Activated T-cell treated with anti-CD3 and anti-CD28 coated beads for 4 hours (primary cell): ENCODE measurements around the gene PCK1.

ENCODE experiments used
- DNase-seq: peaks from one replicate; pipeline ENCODE4 v3.0.0-alpha.2; 2020

Gene PCK1

DNA sequence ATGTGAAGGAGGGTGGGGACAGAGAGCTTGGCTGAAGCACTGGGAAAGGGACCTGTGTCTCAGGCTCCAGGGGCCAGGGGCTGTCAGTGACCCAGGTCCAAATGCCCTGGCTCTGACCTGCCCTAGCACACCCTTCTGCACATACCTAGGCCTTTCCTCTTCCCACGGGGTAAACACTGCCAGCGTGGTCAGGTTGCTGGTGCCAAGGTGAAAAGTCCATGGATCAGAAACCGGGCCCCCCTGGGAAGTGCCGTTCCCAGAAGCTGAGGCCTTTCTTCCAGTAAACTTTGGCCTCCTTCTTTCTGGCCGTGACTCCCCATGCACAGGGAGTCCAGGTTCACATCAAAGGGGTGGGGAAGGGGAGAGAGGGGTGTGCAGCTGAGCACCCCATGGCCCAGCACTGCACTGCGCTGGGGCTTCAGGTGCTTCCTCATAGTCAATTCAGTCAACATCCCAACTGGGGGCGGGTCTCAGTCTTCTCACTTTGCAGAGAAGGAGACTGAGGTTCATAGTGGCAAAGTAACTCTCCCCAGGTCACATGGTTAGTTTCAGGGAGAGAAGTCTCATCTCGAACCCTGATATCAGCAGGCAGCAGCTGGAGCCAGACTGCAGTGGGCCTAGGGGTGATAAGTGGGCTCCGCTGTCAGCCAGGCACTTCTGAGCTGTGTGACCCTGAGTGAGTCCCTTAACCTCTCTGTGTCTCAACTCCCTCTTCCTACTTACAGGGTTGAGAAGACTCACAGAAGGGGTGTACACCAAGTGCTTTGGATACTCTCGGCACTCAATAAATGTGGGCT, 17.0 kb downstream of the PCK1 start:
- no peak for DNase-seq

DNA sequence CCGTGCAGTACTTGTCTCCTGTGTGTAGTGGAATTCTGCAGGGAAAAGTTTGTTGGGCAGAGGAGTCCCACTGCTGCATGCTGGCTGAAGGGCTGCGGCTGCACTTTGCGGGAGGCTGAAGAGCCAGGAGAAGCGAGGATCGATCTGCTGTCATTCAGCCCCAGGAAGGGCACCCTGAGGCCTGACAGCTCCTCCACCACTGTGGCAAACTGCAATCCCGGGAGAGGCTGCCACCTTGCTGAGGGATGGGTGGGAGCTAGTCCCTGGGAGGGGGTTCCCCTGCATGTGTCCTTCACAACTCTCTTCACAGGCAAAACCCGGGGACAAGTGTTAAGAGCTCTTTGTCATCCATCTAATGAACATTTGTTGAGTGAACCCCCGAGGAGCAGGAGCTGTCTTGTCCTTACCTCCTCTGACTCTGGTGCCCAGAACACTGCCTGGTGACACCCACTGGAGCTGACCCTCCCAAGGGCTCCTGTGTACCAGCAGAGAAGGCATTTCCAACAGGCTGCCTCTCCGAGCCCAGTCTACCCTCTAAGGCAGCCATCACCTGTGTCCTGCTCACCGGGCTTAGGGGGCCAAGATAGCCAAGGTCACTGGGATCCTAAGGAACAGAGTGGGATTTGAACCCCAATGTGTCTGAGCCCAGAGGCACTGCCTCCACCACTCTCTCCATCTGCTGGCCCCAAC, 17.7 kb downstream of the PCK1 start:
- DNase-seq = no peak

DNA sequence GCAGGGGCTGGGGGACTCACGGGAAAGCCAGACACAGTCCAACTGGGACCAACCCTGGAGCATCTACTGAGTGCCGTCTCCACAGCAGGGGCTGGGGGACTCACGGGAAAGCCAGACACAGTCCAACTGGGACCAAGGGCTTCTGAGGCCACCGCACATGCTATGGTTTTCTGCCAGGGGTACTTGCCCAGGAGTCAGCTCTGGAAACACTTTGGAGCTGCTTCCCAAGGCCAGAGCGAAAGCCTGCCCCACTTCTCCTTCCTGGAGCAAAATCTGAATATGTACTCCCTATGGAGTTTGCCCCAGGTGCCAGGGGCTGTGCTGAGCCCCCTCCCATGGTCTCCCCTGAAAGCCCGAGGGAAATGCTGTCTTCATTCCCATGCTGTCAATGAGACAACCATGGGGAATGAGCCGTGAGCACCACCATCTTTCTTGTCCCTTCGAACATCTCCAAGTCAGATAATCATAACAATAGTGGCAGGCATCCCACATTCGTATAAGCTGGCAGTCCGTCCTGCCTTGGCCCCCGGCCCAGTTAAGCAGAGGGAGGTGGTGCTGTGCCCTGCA, 18.5 kb downstream of the PCK1 start:
- DNase-seq = no peak

DNA sequence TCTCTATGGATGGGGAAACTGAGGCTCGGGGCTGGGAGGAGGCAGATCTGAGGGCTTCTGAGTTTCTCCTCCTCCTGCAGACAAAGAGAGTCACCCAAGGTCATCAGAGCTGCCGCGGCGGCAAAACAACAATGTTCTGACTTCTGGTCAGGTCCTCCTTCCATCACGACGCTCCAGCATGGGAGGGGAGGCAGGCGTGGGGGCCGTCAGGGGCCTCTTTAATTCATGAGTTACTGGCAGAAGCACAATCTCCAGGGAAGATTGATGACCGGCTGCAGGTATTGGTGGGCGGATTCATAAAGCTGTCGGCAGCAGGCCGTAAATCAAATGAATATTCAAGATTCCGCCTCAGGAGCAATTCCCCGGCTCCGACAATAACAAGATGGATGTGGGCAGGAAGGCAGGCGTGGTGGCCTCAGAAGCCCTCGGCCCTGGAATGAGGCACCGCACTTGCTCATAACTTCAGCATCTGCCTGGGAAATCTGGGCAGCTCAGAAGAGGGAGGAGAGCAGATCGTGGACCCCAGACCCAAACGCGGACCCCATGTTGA, 19.1 kb downstream of the PCK1 start:
- no peak for DNase-seq

DNA sequence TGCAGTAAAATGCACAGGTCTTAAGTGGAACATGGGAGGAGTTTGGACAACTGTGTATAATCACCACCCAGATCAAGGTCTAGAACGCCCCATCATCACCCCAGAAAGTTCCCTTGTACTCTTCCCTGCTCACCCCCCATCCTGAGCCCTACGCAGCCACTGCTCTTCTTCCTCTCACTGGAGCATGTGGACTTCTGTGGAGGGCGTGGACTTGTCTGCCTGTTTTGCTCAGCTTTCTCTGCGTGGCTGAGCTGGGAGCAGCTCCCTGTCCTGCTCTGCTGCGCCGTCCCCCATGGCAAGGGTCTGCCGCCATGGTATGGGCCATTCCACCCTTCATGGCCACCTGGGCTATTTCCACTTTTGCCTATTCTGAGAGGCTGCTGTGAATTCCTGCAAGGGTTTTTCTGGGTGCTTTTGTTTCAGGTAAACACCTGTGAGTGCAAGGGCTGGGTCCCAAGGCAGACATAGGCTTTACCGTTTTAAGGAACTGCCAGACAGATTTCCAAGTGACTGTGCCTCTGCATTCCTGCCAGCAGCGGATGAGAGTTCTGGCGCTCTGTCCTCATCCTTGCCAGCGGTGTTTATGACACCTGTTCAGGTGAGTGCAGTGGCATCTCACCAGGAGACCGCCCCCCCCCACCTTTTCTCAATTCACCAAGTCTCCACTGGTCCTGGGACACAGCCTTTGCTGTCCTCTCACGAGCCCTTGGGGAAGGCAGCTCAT, 19.7 kb downstream of the PCK1 start:
- no peak for DNase-seq

DNA sequence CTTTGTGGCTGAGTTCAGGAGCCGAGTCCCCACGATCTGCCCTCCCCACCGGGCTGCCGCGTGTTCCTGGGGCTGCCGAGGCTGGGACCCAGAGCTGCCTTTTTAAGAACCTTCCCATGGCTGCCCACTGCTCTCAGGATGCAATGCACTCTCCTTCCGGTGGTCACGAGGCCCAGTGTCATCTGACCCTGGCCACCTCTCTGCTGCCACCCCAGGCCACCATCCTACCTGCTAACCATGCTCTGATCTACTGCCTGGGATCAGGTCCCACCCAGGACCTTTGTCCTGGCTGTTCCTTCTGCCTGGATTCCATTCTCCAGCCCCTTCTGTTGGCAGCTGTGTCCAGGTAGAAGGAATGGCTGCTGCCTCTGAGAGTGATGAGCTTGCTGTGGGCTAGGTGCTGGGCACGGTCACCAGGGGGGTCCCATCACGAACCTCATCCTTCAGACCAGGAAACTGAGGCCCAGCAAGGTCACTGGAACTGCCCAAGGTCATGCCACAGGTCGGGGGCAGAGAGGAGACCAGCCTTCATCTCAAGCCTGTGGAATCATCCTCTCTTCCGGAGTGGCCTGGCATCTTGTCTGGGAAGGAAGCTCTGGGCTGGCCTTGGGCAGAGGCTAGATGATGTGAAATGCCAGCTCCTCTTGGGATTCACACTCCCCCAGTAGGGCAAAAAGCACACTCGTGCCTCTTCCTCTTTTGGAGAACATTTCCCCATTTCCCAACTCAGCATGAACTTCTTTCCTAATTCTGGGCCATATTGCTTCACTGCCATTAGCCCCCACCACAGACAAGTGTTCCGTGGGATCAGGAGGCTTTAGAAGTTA, 20.5 kb downstream of the PCK1 start:
- no peak for DNase-seq

DNA sequence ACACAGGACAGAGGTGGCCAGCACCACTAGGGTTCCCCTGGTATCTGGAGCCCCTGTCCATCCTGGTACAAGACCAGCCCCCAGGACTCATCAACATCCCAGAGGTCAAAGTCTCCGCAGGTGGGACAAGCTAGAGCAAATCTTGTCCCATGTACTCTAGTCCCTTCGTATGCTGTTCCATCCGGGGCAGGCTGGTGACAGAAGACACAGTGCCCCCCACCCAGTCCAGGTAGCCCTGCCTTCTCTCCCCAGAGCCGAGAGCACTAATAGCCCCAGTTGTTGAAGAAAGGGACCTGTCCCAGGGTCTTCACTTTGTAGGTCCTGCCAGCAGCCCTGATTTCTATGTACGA, 21.1 kb downstream of the PCK1 start:
- DNase-seq = no peak

DNA sequence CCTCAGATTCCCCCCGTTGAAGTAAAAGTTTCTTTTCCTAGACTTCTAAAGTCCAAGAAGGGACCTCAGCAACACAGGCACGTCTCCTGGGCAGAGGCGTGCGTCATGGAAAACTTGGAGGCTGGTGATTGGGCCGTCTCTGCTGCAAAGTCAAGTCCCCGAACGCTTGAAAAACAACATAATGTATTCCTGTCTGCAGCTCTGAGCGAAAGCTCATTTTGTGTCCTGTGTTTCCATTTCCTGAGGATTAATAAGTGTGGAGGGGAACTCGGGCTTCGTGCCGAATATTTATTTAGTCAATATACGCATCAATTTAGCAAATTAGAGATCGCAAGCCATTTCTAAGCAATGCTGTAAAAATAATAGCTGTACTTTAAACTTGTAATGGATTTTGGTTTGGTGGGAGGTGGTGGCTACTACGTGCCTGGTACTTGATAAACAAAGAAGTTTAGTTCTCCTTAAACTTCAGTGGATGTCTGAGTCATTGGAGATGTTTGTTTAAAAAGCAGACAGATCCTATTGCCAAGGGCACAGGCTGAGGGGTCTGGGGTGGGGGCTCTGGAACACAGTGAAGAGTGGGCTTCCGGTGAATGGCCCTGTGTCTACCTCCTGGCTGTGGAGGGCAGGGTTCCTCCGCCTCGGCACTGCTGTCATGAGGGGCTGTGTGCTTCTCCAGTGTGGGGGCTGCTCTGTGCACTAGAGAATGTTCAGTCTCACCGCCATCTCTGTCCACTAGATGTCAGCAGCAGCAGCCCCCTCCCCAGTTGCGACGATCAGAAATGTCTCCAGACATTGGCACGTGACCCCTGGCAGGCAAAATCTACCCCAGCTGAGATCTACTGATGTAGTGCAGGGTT, 21.8 kb downstream of the PCK1 start:
- no peak for DNase-seq

DNA sequence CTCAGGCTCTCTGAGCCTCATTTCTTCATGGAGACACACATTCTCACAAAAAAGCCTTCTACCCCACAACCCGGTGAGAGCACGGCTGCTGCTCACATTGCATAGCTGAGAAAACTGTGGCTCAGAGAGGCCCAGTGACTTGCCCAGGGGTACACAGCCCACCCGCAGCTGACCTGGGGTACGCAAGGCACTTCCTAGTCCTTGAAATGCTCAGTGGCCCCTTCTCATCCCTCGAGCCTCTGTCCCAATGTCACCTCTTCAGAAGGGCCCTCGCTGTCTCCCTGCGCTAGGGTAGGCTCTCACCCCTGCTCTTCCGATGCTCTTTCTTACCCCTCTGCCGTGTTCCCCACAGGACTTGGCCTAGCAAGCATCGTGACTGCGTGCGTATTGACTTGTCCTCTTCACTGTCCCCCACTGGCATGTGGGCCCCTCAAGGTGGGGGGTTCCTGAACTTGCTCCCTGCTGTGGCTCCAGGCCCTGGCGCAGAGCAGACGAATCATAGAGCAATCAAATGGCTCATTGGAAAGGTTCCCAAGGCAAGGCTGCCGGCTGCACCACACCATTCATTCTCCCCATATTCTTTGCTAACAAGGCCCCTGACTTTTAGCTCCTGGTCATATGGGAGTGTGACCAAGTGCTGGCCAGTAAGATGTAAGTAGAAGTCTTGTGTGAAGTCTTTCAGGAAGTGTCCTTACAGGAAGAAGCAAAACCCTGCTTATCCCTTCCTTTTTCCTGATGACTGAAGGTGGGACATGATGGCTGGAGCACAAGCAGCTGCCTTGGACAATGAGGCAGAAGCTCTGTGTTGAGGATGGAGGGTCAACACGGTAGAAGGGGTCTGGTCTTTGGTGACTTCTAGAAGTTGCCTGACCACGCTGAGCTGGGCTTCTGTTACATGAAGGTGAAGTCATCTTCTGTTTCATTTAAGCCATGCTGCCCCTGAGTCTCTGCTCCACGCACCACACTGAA, 22.7 kb downstream of the PCK1 start:
- no peak for DNase-seq

DNA sequence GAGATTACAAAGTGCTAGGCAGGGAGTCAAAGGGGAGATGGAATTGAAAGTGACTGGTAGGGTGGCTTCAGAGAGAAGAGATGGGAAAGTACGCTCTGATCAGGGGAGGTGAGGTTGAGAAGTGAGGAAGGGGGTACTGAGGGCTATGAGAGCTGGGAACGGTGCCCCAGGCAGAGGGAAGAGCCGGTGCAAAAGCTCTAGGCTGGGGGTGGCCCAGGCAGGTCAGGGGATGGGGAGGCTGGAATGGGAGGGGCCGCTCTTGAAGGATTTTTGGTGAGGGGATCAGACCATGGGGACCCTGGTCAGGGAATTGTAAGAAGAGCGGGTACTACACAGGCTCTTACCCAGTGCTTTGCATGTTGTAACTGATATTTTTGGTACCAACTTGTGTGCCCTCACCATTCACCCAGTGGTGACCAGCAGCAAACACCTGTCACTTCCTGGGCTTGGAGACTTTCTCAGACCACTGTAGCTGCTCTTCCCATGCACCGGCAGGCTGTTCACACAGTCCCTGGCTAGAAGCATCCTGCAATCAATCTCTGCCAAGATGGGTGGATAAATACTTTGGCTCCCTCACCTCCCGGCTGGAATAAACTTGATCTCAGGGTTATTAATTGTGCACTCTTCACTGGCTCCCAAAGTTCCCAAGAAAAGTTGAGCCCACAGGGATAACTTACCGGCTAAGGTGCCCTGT, 24.0 kb downstream of the PCK1 start:
- DNase-seq = no peak

DNA sequence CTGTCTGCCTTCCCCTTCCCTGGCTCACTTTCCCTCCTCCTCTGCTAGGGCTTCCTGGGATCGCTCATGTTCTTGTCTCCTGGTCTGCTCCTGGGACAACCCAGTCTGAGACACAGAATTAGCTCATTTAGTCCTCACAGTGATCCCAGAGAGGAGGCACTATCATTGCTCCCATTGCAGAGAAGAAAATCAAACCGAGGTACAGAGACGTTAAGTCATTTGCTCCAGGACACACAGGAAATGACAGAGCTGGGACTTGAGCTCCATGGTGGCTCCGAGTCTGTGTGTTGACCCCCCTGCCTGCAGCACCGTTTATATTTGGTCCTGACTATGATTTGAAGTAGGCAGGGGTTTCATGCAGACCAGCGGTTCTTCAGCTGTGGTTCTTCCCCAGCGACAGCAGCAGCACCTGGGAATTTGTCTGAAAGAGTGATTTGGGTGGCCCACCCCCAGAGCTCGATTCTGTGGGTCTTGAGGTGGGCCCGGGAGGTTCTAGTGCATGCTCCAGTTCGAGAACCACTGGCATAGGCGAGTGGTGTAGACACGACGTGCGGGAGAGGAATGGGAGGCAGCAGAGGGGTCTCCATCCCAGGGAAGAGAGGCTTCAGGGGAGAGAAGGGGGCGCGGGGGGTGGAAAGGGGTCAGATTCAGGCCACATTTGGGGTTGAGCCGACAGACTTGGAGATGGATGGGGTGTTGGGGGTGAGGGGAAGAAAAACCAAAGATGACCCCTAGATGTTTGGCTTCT, 24.7 kb downstream of the PCK1 start:
- no peak for DNase-seq

DNA sequence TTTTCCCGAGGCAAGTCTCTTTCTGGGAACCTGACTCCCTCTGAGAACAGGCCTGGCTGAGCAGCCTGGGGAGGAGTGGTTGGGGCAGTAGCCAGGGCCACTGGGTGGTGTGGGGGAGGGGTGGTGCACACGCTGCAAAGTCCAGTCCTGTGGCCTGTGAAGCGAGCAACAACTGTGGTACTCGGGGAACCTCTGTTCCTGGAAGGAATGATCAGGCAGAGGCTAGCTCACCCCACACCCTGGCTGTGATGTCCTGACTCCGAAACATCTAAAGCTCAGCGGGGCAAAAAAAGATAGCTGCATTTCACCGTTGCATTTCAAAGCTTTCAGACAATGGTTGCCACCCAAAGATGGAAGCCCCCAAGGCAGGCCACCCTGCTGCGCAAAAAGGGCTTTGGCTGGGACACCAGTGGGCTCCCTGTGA, 25.5 kb downstream of the PCK1 start:
- DNase-seq = no peak

DNA sequence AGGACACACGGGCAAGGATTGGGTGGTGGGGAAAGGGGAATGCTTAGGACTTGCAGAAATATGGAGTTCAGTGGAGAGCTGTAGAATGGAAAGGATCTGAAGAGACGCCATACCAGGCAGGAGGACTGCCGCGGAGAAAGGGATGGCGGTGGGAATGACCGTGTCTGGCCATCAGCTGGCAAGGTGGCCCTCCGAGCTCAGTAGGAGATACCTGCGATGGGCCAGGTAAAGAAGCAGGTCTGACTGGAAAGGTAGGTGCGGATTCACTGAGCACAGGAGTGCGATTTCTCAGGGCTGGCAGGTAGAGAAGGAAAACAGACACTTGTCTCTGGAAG, 26.0 kb downstream of the PCK1 start:
- no peak for DNase-seq

DNA sequence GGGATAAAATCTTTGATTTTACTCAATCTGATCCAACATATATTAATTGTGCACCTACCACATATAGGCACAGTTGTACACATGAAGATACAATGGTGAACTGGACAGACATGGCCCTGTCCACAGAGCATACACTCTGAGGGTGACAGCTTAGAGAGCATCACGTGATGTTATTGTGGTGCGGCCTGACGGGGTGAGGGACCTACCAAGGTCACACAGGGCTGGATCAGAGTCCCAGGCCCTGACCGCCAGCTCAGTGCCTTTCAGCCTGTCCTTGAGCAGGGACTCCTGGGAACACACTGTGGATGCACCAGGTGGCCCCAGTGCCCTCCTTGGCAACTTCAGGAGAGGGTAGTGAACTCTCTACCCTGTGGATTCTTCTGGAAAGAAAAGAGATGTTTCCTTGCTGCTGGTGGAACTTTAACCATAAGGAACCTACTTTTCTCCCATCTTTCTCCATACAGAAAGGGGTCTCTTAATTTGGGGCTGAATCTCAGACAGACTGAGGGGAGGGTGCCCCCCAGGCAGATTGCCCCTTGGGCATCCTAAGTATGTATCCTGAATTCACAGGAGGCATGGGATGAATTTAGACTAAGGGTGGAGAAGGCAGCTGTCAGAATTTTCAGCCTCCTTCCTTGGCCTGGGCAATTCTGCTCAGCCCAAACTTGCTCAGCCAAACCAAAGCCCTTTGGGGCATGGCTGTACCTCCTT, 26.5 kb downstream of the PCK1 start:
- no peak for DNase-seq

DNA sequence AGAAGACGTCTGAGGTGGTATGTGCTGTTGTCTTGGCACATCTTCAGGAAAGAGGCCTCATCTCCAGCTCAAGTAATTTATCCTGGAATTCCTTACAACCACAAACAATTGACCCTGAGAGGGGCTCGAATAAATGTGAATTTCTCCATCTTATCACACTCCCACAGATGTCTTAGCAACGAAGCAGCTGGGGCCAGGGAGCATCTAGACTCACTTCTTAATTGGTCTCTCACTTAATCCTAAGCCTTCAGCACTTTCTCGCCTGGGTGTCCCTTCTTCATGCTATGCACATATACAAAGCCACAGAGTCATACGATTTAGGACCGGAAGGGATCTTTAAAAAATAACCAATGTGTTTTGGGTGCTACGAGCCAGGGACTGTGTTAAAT, 27.1 kb downstream of the PCK1 start:
- no peak for DNase-seq

DNA sequence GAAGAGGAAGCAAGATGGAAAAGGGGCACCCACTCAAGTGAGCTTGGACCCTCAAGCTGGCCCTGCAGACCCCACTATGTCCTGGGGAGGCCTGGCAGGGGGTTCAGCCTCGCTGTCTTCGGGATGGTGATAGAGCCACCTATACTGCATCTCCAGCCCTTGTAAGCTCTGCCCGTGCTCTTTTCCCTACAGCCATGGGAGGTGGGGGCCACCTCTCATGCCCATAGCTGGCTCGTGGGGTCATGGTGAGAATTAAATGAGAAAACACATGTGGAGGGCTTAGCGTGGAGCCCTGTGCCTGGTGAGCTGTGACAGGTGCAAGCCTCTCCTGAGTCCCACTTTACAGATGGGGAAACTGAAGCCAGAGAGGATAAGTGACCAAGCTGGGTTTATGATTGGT, 27.7 kb downstream of the PCK1 start:
- DNase-seq = no peak

DNA sequence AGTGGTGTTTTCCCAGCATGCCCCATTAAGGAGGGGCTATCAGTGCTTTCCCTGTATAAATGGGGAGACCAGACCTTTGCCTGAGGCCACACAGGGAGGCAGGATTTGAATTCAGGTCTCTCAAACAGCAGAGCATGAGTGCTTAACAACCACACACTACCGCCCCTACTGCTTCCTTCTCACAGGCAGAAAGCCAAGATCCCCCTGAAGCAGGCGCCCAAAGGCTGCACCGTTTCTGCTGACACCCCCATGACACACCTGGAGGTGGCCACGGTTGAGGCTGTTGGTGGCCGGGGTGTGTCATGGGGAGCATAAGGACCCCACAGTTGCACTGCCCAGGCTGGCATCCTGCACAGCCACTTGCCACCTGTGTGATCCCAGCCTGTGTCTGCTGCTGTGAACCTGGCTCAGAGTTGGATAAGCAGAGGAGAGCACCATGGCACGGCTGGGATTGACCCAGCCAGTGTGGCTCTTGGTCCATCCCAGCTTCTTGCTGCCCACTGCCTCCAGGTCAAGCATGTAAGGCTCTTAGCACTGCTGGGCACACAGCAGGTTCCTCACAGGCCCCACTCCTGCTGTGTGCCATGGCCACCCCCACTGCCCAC, 28.3 kb downstream of the PCK1 start:
- DNase-seq = no peak
